PFSK-1 (cell line): ENCODE results near the gene SIGLEC9.

Source experiments
- FOXP2 ChIP-seq: optimal IDR thresholded peaks from 2 replicates; pipeline ENCODE3; 2011; ENCODE audit warnings: borderline replicate concordance, control low read depth, inconsistent platforms; ENCODE audit not compliant: insufficient read depth; ENCODE audit errors: extremely low read length, extremely low read depth
- POLR2AphosphoS5 ChIP-seq: IDR thresholded peaks from 2 replicates; pipeline ENCODE4 v1.6.1; 2012; ENCODE audit warnings: low read depth, mild to moderate bottlenecking, control low read depth, low read length, moderate library complexity
- SIN3A ChIP-seq: IDR thresholded peaks from 2 replicates; pipeline ENCODE4 v1.6.1; 2012; ENCODE audit warnings: mild to moderate bottlenecking, low read length, moderate library complexity, borderline replicate concordance; ENCODE audit not compliant: insufficient read depth
- TAF1 ChIP-seq: IDR thresholded peaks from 2 replicates; pipeline ENCODE4 v1.6.1; 2012; ENCODE audit warnings: low read length, control low read depth, borderline replicate concordance; ENCODE audit not compliant: insufficient read depth
- TF ChIP-seq, protein P1 (sequence below), 2 experiments: IDR thresholded peaks; 2 replicates each; pipeline versions ENCODE4 v1.6.1 to v1.8.0; 2011 to 2012; ENCODE audit warnings: low read depth in 2 of 2, low read length in 2 of 2, control low read depth in 1 of 2, inconsistent platforms in 1 of 2, mild to moderate bottlenecking in 1 of 2, moderate library complexity in 1 of 2; ENCODE audit not compliant: insufficient read depth in 1 of 2

Gene SIGLEC9

DNA sequence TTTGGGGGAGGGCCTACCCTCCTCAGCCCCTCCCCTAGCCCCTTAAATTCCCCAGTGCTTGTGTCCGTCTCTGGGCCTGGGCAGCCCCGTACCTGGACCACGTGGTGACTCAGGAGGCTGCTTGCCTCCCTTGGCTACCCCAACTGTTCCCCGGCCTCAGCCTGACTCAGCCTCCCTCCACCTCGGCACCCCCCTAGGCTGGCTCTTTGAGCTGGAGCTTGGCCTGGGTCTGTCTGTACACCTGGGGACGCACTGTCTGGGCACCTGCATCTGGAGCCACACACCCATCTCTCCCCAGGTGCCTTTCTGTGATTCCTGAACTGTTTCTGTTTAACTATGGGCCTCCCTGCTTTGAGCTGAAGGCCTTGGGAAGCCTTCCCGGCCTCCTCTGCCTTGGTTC, 40.2 kb upstream of the SIGLEC9 start:
- TF ChIP-seq FOXP2, result no peak

DNA sequence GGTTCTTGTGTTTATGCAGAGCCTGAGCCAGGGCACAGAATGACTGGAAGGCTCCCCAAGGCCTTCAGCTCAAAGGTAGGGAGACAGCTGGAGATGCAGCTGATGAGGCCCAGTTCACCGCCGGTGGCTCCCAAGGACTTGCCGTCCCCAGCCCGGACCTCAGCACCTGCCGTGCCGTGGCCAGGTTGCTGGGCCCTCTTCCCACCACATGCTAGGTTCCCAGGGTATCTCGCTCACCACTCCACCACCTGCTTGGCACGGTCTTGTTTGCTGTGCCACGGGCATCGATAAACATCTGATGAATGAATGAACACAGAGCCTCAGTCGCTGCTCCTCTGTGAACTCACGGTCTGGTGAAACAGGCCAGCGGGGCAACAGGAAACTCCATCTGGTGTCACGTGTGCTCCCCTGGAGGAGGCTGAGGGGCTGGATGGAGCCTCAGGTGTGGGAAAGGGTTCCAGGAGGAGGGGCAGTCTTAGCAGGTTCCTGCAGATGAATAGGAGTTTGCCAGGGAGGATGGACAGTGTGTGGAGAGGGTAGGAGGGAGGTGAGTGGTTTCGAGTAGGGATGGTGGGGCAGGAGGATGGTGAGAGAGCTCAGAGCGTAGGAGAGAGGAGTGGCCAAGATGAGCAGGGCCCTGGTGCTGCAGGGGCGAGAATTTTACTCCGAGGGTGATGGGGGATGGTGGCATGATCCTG, 38.4 kb upstream of the SIGLEC9 start:
- TF ChIP-seq TAF1 (no peak), SIN3A (no peak), FOXP2 (no peak), POLR2AphosphoS5 (no peak)
- TF ChIP-seq, protein P1, sequence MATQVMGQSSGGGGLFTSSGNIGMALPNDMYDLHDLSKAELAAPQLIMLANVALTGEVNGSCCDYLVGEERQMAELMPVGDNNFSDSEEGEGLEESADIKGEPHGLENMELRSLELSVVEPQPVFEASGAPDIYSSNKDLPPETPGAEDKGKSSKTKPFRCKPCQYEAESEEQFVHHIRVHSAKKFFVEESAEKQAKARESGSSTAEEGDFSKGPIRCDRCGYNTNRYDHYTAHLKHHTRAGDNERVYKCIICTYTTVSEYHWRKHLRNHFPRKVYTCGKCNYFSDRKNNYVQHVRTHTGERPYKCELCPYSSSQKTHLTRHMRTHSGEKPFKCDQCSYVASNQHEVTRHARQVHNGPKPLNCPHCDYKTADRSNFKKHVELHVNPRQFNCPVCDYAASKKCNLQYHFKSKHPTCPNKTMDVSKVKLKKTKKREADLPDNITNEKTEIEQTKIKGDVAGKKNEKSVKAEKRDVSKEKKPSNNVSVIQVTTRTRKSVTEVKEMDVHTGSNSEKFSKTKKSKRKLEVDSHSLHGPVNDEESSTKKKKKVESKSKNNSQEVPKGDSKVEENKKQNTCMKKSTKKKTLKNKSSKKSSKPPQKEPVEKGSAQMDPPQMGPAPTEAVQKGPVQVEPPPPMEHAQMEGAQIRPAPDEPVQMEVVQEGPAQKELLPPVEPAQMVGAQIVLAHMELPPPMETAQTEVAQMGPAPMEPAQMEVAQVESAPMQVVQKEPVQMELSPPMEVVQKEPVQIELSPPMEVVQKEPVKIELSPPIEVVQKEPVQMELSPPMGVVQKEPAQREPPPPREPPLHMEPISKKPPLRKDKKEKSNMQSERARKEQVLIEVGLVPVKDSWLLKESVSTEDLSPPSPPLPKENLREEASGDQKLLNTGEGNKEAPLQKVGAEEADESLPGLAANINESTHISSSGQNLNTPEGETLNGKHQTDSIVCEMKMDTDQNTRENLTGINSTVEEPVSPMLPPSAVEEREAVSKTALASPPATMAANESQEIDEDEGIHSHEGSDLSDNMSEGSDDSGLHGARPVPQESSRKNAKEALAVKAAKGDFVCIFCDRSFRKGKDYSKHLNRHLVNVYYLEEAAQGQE (IDR thresholded peaks at IDR 0.05; ENCODE audit: insufficient read depth in 1 of 2, low read depth in 2 of 2, low read length in 2 of 2), result no peak

DNA sequence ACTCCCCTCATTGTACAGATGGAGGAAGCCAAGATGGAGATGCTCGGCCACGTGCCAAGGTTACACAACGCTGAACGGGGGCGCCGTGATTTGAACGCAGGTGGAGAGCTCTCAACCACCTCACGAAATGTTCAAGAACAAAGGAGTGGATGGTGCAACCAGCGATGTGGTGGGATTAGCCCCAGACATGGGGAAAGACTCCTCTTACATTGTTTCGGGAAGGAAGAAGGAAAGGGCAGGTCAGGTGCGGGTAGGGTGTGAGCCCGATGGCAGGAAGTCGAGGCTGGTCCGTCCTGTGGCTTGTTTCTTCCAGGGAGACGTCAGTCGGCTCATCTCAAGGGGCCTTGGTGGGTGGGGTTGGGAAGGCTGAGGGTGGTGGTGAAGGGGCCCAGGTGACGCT, 34.9 kb upstream of the SIGLEC9 start:
- TF ChIP-seq SIN3A (no peak), POLR2AphosphoS5 (no peak), TAF1 (no peak), FOXP2 (no peak)
- TF ChIP-seq, protein P1 (IDR thresholded peaks at IDR 0.05; ENCODE audit: insufficient read depth in 1 of 2, low read depth in 2 of 2, low read length in 2 of 2), result no peak

DNA sequence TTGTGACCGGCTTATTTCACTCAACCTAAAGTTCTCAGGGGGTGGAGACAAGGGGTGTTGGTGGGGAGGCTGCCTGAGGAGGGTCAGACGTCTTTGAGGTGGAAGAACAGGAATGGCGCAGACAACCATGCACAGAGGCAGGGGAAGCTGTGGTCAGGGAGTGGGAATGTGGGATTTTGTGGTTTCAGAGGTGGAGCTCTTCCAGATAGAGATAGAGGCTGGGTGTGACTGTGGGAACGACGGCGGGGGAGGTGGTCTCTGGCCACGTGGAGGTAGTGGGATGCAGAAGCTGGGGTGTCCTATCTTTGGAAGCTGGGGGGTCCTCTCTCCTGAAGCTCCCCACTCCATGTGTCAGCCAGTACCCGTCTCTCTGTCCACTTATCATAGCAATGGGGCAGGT, 34.2 kb upstream of the SIGLEC9 start:
- TF ChIP-seq, protein P1 (IDR thresholded peaks at IDR 0.05; ENCODE audit: insufficient read depth in 1 of 2, low read depth in 2 of 2, low read length in 2 of 2), result no peak
- TF ChIP-seq TAF1 (no peak), POLR2AphosphoS5 (no peak), SIN3A (no peak), FOXP2 (no peak)

DNA sequence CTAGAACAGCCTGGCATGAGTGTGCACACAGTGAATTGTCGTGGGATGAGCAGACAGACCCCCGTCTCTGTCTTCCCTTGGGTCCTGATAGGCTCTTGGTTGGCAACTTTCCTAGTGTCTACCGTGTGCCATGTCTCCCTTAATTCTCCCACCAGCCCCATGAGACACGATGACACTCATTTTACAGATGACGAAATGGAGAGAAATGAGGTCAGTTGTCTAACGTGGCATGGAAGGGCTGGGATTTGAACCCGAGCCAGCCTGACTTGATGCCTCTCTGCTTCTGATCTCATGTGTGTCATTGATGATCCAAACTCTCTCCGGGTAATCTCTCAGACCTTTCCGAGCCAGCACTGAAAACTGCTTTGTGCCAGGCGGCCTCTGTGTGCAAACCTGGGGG, 33.6 kb upstream of the SIGLEC9 start:
- TF ChIP-seq, protein P1 (IDR thresholded peaks at IDR 0.05; ENCODE audit: insufficient read depth in 1 of 2, low read depth in 2 of 2, low read length in 2 of 2), result no peak
- no peak for TF ChIP-seq TAF1
- no peak for TF ChIP-seq SIN3A
